LNCAP (cell line): ENCODE results near the gene CCDC148.

ENCODE experiments used
- CTCF ChIP-seq: fragments of 450-650 bp; IDR thresholded peaks from 2 replicates; pipeline ENCODE4 v1.5.1; 2017; ENCODE audit warnings: mild to moderate bottlenecking

The CCDC148 gene

GRCh38 chr2:158205215-158205614, 251.3 kb downstream of the CCDC148 start:
- no peak for TF ChIP-seq CTCF

- no peak for TF ChIP-seq CTCF
Observed at GRCh38 chr2:158204741-158205165, 251.8 kb downstream of the CCDC148 start.

GRCh38 chr2:158202161-158202815, 254.3 kb downstream of the CCDC148 start:
- TF ChIP-seq CTCF, result no peak

GRCh38 chr2:158199928-158200650, 256.5 kb downstream of the CCDC148 start:
- no peak for TF ChIP-seq CTCF

- TF ChIP-seq CTCF, result no peak
Observed at GRCh38 chr2:158197940-158198339, 258.6 kb downstream of the CCDC148 start.

- TF ChIP-seq CTCF, result no peak
Observed at GRCh38 chr2:158194229-158194628, 262.3 kb downstream of the CCDC148 start.

GRCh38 chr2:158192515-158193443, 263.8 kb downstream of the CCDC148 start:
- no peak for TF ChIP-seq CTCF
